Mesothelial cell of epicardium (in vitro differentiated cells): ENCODE measurements around the gene SLC38A7. TPM values are rescaled to one million over a fixed set of nuclear protein-coding genes. Genes with fewer than 3 reads are reported as not detected.

Experiments used
- DNase-seq, 2 experiments: peaks; one replicate each; pipeline ENCODE4 v3.0.0; 2021; ENCODE audit warnings: low spot score in 2 of 2; ENCODE audit not compliant: unreplicated experiment in 2 of 2
- H3K27ac Mint-ChIP-seq: 2 replicates; pipeline ENCODE4 v1.8.0; 2021; ENCODE audit warnings: mixed read lengths
- H3K27me3 Mint-ChIP-seq: 2 replicates; pipeline ENCODE4 v1.8.0; 2021; ENCODE audit warnings: low read depth, mixed read lengths
- H3K36me3 Mint-ChIP-seq: 2 replicates; pipeline ENCODE4 v1.8.0; 2021; ENCODE audit warnings: mixed read lengths
- H3K4me1 Mint-ChIP-seq: 2 replicates; pipeline ENCODE4 v1.8.0; 2021; ENCODE audit warnings: mixed read lengths
- H3K4me3 Mint-ChIP-seq: 2 replicates; pipeline ENCODE4 v1.8.0; 2021; ENCODE audit warnings: mild to moderate bottlenecking, moderate library complexity, mixed read lengths
- H3K9me3 Mint-ChIP-seq: 2 replicates; pipeline ENCODE4 v1.8.0; 2021; ENCODE audit warnings: mixed read lengths
- total RNA-seq: library from RNA; stranded (reverse); gene quantifications from 3 replicates; pipeline ENCODE4 v1.2.1, GENCODE V29; 2021
- TF ChIP-seq, protein P1 (sequence below): fragments of 200-600 bp; sonication (generic); IDR thresholded peaks from one replicate; pipeline ENCODE4 v1.5.0; 2021; ENCODE audit warnings: antibody characterized with exemption; ENCODE audit not compliant: unreplicated experiment

Gene SLC38A7
- total RNA-seq, 1 donor from 2014 or later = 33.0 TPM

GRCh38 chr16:58730724-58731370, 46.3 kb upstream of the SLC38A7 start:
- no peaks in the 10 kb centered on the region for H3K9me3 Mint-ChIP-seq
- peaks cover 3% of the 10 kb centered on the region for H3K36me3 Mint-ChIP-seq
- no peak overlapping the region for H3K4me3 Mint-ChIP-seq
- no peak for DNase-seq
- TF ChIP-seq, protein P1, sequence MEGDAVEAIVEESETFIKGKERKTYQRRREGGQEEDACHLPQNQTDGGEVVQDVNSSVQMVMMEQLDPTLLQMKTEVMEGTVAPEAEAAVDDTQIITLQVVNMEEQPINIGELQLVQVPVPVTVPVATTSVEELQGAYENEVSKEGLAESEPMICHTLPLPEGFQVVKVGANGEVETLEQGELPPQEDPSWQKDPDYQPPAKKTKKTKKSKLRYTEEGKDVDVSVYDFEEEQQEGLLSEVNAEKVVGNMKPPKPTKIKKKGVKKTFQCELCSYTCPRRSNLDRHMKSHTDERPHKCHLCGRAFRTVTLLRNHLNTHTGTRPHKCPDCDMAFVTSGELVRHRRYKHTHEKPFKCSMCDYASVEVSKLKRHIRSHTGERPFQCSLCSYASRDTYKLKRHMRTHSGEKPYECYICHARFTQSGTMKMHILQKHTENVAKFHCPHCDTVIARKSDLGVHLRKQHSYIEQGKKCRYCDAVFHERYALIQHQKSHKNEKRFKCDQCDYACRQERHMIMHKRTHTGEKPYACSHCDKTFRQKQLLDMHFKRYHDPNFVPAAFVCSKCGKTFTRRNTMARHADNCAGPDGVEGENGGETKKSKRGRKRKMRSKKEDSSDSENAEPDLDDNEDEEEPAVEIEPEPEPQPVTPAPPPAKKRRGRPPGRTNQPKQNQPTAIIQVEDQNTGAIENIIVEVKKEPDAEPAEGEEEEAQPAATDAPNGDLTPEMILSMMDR = no peak
- H3K27ac Mint-ChIP-seq = no peak overlapping the region
- H3K4me1 Mint-ChIP-seq = peaks cover 16% of the 10 kb centered on the region
- H3K27me3 Mint-ChIP-seq = no peaks in the 10 kb centered on the region

DNA sequence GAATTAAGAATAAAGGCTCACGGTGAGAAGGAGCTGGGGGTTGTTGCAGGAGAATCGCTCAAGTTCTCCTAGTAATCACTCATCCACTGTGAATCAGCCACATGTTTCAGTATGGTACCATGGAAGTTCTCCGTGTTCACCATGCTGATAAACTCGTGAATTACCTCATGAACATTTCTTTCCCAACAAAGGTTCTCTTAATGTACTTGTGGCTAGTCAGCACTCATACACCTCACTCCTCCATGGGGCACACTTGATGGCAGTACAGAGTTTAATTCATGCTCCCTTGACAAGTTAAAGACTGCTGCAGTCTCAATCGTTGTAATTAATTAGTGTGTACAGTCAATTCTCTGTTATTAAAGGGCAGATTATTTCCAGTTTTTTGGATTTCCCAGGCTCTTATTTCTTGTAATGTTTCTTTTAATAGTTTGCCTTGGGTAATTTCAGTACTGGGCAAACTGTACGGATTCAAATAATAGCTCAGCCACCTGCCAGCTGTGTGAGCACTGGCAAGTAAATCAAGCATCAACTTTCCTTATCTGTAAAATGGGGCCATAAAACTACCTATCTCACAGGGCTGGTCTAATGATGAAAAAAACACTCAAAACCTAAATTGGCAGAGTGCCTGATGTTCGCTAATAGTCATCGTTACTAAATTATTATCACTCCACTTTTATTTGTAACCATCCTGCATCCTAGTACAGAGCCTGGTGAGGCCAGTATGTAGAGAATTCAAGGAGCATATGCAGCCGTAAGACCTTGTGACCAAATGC, 43.4 kb upstream of the SLC38A7 start:
- Mint-ChIP-seq H3K4me3 (no peak overlapping the region), H3K27me3 (no peaks in the 10 kb centered on the region), H3K27ac (no peak overlapping the region), H3K36me3 (peaks cover 3% of the 10 kb centered on the region), H3K9me3 (no peaks in the 10 kb centered on the region), H3K4me1 (peaks cover 10% of the 10 kb centered on the region)
- TF ChIP-seq, protein P1 = no peak
- no peak for DNase-seq

GRCh38 chr16:58727028-58727781, 42.6 kb upstream of the SLC38A7 start:
- Mint-ChIP-seq H3K9me3 (no peaks in the 10 kb centered on the region), H3K4me3 (no peak overlapping the region), H3K27ac (no peak overlapping the region), H3K36me3 (peaks cover 3% of the 10 kb centered on the region), H3K27me3 (no peaks in the 10 kb centered on the region), H3K4me1 (peaks cover 3% of the 10 kb centered on the region)
- DNase-seq = no peak
- TF ChIP-seq, protein P1 = no peak

DNA sequence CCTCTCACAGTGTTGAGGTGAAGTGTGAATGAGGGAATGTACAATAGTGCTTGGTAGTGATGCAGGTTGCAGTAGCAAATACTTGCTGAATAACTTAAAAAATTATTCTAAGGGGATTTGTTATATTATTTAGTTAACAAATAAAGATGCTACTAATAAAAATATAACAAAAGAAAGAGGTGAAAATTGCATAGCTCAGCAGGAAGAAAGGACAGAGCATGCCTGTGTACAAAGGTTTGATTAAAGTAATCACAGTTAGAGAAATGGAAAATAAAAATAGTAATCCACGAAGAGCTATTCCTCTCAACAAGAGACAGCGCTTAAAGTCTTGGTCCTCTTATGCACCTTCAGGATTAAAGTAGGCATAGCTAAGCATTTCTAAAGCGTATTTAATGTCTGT, 38.5 kb upstream of the SLC38A7 start:
- Mint-ChIP-seq H3K36me3 (peaks cover 21% of the 10 kb centered on the region), H3K4me3 (no peak overlapping the region), H3K4me1 (no peaks in the 10 kb centered on the region), H3K27ac (no peak overlapping the region), H3K9me3 (no peaks in the 10 kb centered on the region), H3K27me3 (no peaks in the 10 kb centered on the region)
- TF ChIP-seq, protein P1 = no peak
- DNase-seq = no peak

GRCh38 chr16:58717994-58718393, 33.4 kb upstream of the SLC38A7 start:
- Mint-ChIP-seq H3K4me3 (no peak overlapping the region), H3K27ac (no peak overlapping the region), H3K9me3 (no peaks in the 10 kb centered on the region), H3K4me1 (no peaks in the 10 kb centered on the region), H3K27me3 (no peaks in the 10 kb centered on the region), H3K36me3 (peaks cover 48% of the 10 kb centered on the region)
- TF ChIP-seq, protein P1 = no peak
- DNase-seq = no peak
